Measurements from ENCODE around the gene NDUFC1.
"Not testable (repeated sequence)": the region's sequence is repeated elsewhere in the genome, so short reads cannot be mapped to it uniquely, and the experiment has no call there.

Gene NDUFC1

GRCh38 chr4:139301821-139302611 is at the start of gene NDUFC1:
Gene NDUFC1 (minus strand): TSS chr4:139302477. CDS start chr4:139295798, 6,679 bp downstream.
- peak; percentile 20 for DNase-seq

DNA sequence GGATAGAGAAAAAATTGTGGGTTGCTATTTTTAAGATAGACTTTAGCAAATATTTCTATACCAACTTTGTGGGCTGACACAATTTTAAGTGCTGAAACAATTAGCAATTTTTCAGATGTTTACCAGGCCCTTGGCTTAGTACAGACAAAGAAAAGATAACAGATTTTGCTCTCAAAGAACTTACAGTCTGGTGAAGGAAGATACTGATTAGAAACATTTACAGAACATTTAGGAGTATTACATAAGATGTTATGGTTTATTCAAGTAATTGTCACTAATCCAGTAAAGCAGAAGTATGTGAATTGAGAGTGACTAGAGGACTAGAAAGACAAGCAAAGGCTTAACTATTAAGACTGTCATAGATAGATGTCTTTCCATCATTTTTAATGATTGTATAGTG is 35.3 kb upstream of the NDUFC1 start:
- DNase-seq, result no peak

DNA sequence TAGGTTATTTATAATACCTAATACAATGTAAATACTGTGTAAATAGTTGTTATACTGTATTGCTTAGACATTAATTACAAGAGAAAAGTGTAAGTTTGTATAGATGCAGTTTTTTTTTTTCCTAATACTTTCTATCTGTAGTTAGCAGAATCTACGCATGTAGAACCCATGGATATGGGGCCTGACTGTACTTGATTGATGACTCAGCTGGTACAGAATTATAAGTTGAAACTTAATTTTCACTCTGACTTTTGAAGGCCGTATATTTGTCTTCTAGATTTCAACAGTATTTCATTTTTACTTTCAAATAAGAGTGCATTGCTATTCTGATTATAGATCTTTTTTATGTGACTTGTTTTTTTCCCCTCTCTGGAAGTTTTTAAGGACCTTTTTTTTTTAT is 30.8 kb upstream of the NDUFC1 start:
- DNase-seq, result no peak

GRCh38 chr4:139331185-139331584 is 28.9 kb upstream of the NDUFC1 start:
- no peak for DNase-seq

- DNase-seq, result peak; percentile 55
Measured at GRCh38 chr4:139330283-139330682, 28.0 kb upstream of the NDUFC1 start.

- DNase-seq, result no peak
Measured at GRCh38 chr4:139329665-139330200, 27.5 kb upstream of the NDUFC1 start.

DNA sequence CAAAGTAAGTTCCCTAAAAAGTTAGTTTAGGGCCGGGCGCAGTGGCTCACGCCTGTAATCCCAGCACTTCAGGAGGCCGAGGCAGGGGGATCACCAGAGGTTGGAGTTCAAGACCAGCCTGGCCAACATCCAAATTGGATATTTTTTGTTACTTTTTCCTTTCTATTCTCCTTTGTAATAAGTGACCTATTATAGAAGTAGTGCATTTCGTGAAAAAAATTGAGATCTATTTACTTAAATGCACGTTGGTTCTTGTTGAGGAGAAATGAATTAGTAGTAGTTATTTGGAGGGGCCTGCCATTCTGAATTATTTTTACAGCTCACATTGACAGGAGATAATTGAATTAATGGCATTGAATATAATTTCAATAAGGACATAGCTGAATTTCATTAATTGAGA is 22.3 kb upstream of the NDUFC1 start:
- no peak for DNase-seq

- DNase-seq, result not testable (repeated sequence)
Measured at GRCh38 chr4:139322541-139322940, 20.3 kb upstream of the NDUFC1 start.

DNA sequence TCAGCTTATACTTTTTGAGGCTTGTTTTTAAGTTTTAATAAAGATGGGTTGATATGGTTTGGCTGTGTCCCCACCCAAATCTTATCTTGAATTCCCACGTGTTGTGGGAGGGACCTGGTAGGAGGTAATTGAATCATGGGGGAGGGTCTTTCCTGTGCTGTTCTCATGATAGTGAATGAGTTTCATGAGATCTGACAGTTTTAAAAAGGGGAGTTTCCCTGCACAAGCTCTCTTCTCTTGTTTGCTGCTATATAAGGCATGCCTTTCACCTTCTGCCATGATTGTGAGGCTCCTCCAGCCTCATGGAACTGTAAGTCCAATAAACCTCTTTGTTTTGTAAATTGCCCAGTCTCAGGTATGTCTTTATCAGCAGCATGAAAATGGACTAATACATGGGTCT is 19.8 kb upstream of the NDUFC1 start:
- not testable (repeated sequence) for DNase-seq

- DNase-seq, result no peak
Measured at GRCh38 chr4:139319571-139319970, 17.3 kb upstream of the NDUFC1 start.

GRCh38 chr4:139317635-139318034 is 15.4 kb upstream of the NDUFC1 start:
- DNase-seq, result no peak

- no peak for DNase-seq
Measured at GRCh38 chr4:139316733-139317132, 14.5 kb upstream of the NDUFC1 start.

DNA sequence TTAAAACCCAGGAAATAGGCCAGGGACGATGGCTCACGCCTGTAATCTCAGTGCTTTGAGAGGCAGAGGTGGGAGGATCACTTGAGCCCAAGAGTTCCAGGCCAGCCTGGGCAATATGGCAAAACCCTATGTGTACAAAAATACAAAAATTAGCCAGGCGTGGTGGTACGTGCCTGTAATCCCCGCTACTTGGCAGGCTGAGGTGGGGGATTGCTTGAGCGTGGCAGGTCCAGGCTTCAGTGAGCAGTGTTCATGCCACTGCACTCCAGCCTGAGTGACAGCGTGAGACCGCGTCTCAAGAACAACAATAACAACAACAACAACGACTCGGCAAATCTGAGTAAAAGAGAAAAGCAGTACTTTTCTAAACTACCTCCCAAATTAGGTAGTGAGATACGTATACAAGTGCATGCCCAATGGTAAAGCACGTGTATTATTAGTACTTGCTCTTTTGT is 13.0 kb upstream of the NDUFC1 start:
- DNase-seq, result no peak

GRCh38 chr4:139314047-139314800 is 11.9 kb upstream of the NDUFC1 start:
- no peak for DNase-seq

DNA sequence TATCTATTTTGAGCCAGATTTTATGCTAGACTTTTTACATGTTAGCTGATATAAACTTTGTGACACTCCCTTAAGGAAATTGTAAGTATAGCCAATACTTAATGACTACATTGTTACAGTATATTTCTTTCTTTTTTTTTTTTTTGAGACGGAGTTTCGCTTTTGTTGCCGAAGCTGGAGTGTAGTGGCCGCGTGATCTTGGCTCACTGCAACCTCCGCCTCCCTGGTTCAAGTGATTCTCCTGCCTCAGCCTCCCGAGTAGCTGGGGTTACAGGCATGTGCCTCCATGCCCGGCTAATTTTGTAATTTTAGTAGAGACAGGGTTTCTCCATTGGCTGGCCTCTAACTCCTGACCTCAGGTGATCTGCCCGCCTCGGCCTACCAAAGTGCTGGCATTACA is 11.1 kb upstream of the NDUFC1 start:
- not testable (repeated sequence) for DNase-seq

DNA sequence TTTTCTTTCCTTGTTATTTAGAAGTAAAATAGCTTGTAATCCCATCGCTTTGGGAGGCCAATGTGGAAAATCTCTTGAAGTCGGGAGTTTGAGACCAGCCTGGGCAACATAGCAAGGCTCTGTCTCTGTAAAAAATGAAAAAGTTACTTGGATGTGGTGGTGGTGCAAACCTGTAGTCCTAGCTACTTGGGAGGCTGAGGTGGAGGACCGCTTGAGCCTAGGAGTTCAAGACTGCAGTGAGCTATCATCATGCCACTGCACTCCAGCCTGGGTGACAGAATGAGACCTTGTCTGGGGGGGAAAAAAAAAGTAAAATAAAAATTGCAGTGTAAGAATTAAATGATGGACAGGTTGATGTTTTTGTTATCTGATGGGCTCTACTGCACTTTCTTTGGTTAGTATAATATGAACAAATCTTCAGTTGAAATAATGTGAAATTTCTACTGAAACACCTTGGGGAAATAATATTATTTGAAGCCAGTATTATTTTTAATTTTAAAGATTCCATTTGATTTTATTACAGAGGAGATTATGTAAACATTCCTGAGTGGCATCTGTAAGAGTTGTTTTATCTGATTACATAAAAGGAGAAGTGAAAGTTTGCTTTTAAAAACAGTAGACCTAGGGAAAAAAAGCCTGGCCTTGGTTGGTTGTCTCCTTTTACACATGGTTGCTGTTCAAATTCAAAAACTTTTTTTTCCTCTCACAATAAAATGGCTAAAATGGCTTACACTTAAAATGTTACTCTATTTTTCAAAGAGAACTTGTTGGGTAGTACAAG is 10.5 kb upstream of the NDUFC1 start:
- no peak for DNase-seq

DNA sequence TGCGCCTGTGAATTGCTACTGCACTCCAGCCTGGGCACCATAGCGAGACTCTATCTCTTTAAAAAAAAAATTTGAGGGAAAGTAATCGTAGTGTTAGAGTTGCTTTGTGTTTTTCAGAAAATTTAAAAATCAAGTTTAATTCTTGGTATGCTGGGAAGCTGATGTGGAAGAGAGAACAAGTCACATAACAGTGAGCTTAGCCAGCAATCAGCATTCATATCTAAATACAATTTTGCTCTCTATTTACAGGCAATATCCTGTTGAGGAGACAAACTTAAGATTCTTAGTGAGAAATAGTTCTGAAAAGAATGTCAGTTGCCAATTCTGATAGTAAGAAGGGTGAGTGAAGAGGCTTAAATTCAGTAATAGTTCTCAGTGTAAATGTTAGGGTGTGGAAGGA is 9.6 kb upstream of the NDUFC1 start:
- no peak for DNase-seq

DNA sequence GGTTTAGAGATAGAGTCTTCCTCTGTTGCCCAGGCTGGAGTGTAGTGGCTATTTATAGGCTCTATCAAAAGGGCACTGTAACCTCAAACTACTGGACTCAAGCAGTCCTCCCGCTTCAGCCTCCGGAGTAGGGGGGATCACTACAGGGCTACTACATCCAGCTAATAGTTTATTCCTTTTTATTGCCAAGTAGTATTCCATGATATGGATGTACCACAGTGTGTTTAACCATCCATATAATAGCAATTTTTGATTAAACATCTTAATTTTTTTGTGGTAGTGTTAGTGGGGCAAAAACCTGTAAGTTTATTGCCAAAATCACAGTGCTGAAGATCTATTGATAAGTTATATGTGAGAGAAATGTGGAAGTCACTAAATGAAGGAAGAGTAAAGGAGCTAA is 2.6 kb upstream of the NDUFC1 start:
- no peak for DNase-seq

- DNase-seq, result peak; percentile 98
Measured at GRCh38 chr4:139301113-139301820, 1.0 kb downstream of the NDUFC1 start, which contains the start of gene NAA15. Gene NAA15 (plus strand): TSS chr4:139301505. CDS start chr4:139301778, 273 bp downstream.

- peak; percentile 57 for DNase-seq
Measured at GRCh38 chr4:139300431-139301112, 1.7 kb downstream of the NDUFC1 start.

DNA sequence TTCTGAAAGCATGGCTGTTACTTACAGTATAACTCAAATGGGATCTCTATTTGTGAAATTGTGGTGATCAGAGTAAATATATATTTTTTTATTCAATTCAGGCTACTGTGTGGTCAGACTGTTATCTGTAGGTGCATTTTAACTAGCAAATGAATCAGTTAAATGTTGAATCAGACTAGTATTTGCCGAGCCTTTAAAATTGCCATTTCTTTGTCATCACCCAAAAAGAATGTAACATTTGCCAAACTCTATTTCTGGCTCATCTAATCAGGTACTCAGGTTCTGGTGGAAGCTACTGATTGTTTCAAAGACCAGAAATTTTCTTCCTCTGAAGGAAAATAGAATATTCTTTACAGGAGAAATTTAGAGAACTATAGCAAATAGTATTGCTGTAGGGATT is 2.7 kb downstream of the NDUFC1 start:
- DNase-seq, result no peak

DNA sequence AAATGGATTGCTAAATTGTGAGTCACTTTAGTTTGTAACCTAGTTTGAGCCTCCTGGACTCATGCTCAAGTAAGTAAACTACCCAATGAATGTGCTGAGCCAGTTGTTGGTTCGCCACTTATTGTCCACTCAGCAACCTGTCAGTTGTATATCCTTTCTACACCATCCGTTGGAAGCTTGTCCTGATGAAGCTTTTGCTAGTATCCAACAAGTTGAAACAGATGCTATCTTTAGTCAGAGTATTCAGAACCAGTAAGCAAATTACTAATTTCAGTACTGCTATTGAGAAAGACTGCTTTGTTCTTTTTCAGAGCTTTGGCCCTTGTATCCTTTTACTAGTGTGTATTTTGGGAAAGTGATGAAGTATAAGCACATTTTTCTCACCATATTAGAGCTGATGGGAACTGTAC is 5.3 kb downstream of the NDUFC1 start:
- DNase-seq, result no peak
